Activated naive CD4-positive, alpha-beta T cell treated with anti-CD3 and anti-CD28 coated beads, Interleukin-2, amount 50 U/mL, for 16 hours (primary cell): Measurements from ENCODE around the gene PDE8B.

Experiments
- DNase-seq: peaks from one replicate; pipeline ENCODE4 v3.0.0-alpha.2; 2020

Gene PDE8B

DNA sequence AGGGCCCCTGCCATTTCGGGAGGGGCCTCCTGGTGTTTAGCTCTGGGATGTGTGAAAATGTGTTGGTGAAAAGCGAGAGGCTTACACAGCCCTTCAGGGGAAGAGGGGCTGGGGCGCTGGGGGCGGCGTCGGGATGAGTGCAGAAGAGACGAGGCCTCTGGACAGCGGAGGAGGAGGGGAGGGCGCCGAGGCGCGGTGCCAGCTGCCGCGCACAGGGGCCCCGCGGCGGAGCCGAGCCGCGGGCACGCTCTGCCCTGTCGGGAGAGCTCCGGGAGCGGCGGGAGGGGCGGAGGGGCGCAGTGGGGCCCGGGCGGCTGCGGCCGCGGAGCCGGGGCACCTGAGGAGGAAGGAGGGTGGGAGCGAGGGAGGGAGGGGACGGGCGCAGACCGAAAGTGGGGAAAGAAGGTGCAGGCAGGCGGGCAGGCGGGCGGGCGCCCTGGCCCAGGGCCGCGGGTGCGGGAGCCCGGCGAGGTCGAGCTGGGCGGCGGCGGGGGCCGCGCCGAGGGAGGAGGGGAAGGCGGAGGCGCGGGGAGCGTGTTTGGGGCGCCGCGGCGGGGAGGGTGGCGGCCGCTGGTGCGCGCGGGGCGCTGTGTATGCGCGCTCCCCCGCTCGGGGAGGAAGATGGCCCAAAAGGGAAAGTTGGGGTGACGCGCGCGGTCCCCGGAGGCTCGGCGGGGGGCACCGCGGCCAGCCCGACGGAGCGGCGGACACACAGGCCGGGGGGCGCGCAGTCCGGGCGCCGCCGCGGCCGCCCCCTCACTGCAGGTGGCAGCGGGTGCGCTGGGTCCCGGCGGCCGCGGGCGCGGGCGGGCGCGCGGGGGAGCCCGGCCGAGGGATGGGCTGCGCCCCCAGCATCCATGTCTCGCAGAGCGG, at the start of gene PDE8B:
PDE8B (plus strand) TSS at position 590 of the 873 bp plus-strand sequence; CDS start at position 836, 246 bp downstream.
- peak; percentile 16 for DNase-seq

- no peak for DNase-seq
Observed at GRCh38 chr5:77163453-77163852, 47.0 kb upstream of the PDE8B start.

- no peak for DNase-seq
Observed at GRCh38 chr5:77167063-77167462, 43.4 kb upstream of the PDE8B start.

- DNase-seq = no peak
Observed at GRCh38 chr5:77167695-77168121, 42.8 kb upstream of the PDE8B start.

DNA sequence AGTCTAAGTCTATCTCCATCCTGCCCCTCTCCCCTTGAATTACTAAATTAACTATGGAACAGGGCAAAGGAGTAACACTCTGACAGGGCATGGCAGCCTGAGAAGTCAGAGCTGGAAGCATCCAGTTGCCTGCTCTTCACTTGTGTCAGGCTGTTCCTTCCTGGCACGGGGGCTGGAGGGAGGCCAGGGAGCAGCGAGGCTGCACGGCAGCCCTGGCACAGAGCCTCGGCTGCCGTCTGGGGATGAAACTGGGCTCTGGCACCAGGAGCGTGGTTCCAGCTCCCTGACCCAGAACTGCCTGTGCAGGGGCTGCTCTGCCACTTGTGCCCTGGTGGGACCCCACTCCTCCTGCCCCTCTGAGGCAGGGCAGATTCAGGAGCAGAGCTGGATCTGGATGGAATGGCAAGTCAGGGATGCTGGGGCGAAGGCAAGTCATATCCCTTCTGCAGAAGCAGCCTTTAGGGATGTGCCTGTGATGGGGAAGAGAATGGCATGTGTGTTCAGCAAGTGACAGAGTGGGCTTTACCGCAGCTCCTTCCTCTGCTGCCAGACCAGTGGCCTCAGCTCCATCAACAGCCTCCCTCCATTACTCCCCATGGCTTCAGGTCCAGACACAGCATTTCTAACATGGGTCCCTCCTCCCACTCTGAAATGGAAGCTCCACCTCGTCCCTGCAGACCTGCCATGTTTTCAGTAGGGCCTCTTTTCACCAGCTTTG, 42.2 kb upstream of the PDE8B start:
- DNase-seq = no peak

- DNase-seq = no peak
Observed at GRCh38 chr5:77168879-77169244, 41.6 kb upstream of the PDE8B start.

GRCh38 chr5:77170196-77170890, 40.1 kb upstream of the PDE8B start:
- DNase-seq = no peak

GRCh38 chr5:77171141-77171910, 39.2 kb upstream of the PDE8B start:
- DNase-seq = no peak

GRCh38 chr5:77172713-77173328, 37.7 kb upstream of the PDE8B start:
- no peak for DNase-seq

GRCh38 chr5:77174526-77174925, 36.0 kb upstream of the PDE8B start:
- DNase-seq = no peak

GRCh38 chr5:77175231-77175630, 35.2 kb upstream of the PDE8B start:
- no peak for DNase-seq

DNA sequence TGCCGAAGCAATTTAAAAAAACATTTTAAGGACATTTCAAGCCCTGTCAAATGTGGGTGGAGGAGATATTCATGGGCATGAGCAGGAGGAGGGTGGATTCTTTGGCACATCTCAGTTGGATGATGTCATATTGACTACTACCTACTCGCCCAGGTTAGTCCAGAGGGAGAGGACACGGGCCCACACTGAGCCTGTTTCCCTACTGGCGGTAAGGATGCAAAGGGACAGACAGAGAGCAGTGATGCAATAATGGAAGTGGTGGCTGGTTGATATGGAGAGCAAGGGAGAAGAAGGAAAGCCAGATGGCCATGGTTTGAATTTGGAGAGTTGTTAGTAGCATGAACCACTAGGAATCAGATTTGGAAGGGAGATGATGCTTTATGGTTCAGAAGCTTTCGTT, 34.1 kb upstream of the PDE8B start:
- no peak for DNase-seq

- no peak for DNase-seq
Observed at GRCh38 chr5:77177576-77177975, 32.9 kb upstream of the PDE8B start.

- peak; percentile 21 for DNase-seq
Observed at GRCh38 chr5:77180167-77181081, 30.1 kb upstream of the PDE8B start.

DNA sequence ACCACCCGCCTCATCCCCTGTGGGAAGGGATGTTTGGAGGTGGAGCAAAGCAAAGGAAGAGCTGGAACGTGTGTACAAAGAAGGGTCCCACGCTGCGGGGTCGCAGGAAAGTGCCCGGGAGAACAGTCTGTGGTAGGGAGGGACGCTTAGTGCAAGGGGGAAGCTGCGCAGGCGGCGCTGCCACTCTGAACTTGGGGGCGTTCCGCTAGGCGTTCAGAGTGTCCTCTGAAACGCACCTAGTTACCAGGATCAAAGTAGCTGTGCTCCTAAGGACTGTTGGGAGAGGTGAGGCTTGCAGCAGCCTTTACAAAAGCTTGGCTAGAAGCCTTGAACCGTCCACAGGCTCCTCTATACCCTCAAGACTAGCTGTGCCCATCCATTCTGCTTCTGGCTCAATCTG, 29.3 kb upstream of the PDE8B start:
- DNase-seq = no peak

DNA sequence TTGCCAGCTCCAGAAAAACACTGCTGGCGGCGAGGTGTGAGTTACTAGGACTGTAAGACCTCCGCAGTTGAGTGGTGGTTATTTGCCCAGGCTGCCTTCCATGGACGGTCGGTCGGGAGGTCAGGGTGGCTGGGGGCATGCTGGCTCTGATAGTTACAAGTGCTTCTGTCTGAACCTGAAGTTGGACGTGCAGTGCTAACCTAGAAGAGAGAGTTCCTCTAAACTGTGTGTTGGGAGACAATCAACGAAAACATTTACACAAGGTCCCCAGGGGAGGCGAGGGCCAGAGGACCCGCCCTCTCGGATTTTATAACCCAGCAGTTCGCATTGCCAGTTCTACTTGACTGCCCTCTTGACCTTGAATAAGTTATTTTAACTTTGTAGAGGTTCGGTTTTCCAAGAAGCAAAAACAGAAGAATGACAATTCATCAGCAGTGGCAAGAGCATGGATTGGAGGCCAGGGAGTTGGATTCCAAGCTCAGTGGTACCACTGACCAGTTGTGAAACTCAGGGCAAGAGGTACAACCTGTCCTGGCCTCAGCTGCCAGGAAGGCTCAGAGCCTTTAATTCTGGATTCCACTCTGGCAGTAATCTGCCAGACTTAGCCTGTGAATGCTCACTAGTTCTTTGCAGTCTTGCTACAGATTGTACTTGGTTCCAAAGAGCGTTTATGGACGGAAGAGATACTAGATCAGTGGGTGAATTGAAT, 28.7 kb upstream of the PDE8B start:
- DNase-seq = no peak

DNA sequence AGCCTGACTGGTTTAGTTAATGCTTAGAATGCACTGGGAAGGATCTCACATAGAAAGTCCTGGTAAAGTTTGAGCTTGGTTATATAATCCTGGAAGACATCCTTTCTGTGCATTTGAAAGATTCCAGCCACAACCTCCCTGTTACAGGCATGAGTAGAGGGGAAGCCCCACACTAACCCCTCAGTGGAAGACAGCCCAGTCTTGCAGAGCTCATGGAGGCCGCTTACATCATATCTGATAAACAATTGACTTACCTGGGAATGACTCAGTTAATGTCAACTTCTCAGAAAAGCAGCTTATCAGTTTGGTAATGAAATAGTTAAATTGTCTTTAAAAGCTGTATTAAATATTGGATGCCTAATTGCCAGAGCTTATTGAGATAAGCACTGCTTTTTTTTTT, 28.1 kb upstream of the PDE8B start:
- DNase-seq = no peak

- no peak for DNase-seq
Observed at GRCh38 chr5:77186652-77187370, 23.7 kb upstream of the PDE8B start.

DNA sequence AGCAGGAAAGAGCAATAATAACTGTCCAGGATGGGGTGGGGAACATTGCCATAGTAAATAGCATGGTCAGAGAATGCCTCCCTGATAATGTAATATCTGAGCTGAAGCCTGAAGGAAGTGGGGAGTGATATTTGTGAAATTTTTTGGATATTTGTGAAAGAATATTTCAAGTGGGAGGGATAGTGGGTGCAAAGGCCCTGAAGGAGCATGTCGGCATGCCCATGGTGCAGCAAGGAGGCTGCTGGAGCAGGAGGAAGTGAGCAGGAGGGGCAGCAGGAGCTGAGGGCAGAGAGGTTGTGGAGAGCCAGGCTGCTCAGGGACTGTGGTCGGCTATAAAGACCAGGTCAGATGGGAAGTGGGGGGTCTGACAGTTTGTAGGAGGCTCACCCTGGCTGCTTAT, 21.1 kb upstream of the PDE8B start:
- DNase-seq = no peak
